ENCODE data around the gene PCYOX1L. TPM values are rescaled to one million over a fixed set of nuclear protein-coding genes. Genes with fewer than 3 reads are reported as not detected.

Gene PCYOX1L
- total and polyA plus RNA-seq, 9 of the 15 experiments (the other 6 are each of a cell fraction or from before 2014, with no cell fraction given): 2.3 to 17.9 (median 6.0) TPM

DNA sequence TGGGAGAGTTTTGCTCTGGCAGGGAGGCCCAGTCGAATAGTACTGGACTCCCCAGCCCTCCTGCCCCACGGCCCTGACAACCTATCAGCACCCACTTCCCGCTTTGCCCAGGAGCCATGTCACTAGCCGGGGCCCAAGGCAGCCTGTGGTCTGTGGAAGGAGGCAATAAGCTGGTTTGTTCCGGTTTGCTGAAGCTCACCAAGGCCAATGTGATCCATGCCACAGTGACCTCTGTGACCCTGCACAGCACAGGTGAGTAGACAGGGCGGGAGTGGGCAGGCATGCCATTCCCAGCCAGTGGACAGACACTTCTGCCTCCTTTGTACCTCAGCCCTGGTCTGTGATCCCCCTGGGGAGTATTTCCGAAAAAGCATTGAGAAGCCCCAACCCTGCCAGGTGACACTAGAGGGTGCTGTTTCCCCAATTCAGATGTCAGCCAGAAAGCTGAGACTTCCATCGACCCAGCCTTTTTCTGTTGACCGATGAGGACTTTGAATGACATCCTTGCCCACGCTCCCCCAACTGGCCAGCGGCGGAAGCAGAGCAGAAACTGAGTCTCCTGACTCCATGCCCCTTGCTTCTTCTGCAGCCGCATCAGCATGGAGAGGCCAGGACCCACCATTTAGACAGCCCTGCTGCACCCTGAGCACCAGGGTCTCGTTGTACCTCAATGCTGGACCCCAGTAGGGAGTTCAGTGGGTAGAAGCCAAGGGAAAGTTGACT lies 9.6 kb downstream of the PCYOX1L start (continued):
- TF ChIP-seq, protein P1, sequence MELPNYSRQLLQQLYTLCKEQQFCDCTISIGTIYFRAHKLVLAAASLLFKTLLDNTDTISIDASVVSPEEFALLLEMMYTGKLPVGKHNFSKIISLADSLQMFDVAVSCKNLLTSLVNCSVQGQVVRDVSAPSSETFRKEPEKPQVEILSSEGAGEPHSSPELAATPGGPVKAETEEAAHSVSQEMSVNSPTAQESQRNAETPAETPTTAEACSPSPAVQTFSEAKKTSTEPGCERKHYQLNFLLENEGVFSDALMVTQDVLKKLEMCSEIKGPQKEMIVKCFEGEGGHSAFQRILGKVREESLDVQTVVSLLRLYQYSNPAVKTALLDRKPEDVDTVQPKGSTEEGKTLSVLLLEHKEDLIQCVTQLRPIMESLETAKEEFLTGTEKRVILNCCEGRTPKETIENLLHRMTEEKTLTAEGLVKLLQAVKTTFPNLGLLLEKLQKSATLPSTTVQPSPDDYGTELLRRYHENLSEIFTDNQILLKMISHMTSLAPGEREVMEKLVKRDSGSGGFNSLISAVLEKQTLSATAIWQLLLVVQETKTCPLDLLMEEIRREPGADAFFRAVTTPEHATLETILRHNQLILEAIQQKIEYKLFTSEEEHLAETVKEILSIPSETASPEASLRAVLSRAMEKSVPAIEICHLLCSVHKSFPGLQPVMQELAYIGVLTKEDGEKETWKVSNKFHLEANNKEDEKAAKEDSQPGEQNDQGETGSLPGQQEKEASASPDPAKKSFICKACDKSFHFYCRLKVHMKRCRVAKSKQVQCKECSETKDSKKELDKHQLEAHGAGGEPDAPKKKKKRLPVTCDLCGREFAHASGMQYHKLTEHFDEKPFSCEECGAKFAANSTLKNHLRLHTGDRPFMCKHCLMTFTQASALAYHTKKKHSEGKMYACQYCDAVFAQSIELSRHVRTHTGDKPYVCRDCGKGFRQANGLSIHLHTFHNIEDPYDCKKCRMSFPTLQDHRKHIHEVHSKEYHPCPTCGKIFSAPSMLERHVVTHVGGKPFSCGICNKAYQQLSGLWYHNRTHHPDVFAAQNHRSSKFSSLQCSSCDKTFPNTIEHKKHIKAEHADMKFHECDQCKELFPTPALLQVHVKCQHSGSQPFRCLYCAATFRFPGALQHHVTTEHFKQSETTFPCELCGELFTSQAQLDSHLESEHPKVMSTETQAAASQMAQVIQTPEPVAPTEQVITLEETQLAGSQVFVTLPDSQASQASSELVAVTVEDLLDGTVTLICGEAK (IDR thresholded peaks at IDR 0.05): no peak
- TF ChIP-seq, protein P1 (CRISPR knock-in tag; IDR thresholded peaks at IDR 0.05): no peak
- TF ChIP-seq, protein P2, sequence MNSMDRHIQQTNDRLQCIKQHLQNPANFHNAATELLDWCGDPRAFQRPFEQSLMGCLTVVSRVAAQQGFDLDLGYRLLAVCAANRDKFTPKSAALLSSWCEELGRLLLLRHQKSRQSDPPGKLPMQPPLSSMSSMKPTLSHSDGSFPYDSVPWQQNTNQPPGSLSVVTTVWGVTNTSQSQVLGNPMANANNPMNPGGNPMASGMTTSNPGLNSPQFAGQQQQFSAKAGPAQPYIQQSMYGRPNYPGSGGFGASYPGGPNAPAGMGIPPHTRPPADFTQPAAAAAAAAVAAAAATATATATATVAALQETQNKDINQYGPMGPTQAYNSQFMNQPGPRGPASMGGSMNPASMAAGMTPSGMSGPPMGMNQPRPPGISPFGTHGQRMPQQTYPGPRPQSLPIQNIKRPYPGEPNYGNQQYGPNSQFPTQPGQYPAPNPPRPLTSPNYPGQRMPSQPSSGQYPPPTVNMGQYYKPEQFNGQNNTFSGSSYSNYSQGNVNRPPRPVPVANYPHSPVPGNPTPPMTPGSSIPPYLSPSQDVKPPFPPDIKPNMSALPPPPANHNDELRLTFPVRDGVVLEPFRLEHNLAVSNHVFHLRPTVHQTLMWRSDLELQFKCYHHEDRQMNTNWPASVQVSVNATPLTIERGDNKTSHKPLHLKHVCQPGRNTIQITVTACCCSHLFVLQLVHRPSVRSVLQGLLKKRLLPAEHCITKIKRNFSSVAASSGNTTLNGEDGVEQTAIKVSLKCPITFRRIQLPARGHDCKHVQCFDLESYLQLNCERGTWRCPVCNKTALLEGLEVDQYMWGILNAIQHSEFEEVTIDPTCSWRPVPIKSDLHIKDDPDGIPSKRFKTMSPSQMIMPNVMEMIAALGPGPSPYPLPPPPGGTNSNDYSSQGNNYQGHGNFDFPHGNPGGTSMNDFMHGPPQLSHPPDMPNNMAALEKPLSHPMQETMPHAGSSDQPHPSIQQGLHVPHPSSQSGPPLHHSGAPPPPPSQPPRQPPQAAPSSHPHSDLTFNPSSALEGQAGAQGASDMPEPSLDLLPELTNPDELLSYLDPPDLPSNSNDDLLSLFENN (IDR thresholded peaks at IDR 0.05; ENCODE audit: low read depth in 2 of 2, low read length in 2 of 2): 0 out of 4 replicates have a peak, but pooled peaks of 1 of the 2 experiments have one; percentile 25
- no peak for TF ChIP-seq POLR2B (IDR thresholded peaks at IDR 0.05; ENCODE audit: low read depth, partially characterized antibody)
- TF ChIP-seq, protein P3, sequence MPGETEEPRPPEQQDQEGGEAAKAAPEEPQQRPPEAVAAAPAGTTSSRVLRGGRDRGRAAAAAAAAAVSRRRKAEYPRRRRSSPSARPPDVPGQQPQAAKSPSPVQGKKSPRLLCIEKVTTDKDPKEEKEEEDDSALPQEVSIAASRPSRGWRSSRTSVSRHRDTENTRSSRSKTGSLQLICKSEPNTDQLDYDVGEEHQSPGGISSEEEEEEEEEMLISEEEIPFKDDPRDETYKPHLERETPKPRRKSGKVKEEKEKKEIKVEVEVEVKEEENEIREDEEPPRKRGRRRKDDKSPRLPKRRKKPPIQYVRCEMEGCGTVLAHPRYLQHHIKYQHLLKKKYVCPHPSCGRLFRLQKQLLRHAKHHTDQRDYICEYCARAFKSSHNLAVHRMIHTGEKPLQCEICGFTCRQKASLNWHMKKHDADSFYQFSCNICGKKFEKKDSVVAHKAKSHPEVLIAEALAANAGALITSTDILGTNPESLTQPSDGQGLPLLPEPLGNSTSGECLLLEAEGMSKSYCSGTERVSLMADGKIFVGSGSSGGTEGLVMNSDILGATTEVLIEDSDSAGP (CRISPR knock-in tag; IDR thresholded peaks at IDR 0.05): no peak
- 0 out of 2 replicates have a peak, but pooled peaks have one; percentile 26 for TF ChIP-seq EGR1 (conservative IDR thresholded peaks at IDR 0.05)
- no peak for TF ChIP-seq ZFX (CRISPR knock-in tag; IDR thresholded peaks at IDR 0.05)
- no peak for TF ChIP-seq MXI1 (IDR thresholded peaks at IDR 0.05; ENCODE audit: low read depth, low read length)
- TF ChIP-seq ZNF589 (CRISPR knock-in tag; IDR thresholded peaks at IDR 0.05; ENCODE audit: low read depth): no peak
- TF ChIP-seq GTF2E2 (tag; IDR thresholded peaks at IDR 0.05): no peak
- no peak for TF ChIP-seq POLR2AphosphoS2 (IDR thresholded peaks at IDR 0.05; ENCODE audit: low read length)
- no peak for TF ChIP-seq ZNF57 (CRISPR knock-in tag; IDR thresholded peaks at IDR 0.05)
- no peak for TF ChIP-seq SMARCE1 (IDR thresholded peaks at IDR 0.05)
- no peak for TF ChIP-seq LARP7 (IDR thresholded peaks at IDR 0.05)
- TF ChIP-seq NFE2 (IDR thresholded peaks at IDR 0.05; ENCODE audit: low read depth): no peak

All from K562 (cell line).